Activated CD4-positive, alpha-beta T cell treated with anti-CD3 and anti-CD28 coated beads, Interleukin-2, Interleukin-4, amounts not matched to agents 100 ng/mL and 50 ng/mL, durations not matched to agents 16 hours and 8 hours (primary cell): ENCODE results near the gene MAD1L1.
"Not testable (repeated sequence)": the region's sequence is repeated elsewhere in the genome, so short reads cannot be mapped to it uniquely, and the experiment has no call there.

ENCODE experiments used
- DNase-seq: peaks from one replicate; pipeline ENCODE4 v3.0.0-alpha.2; 2020; ENCODE audit warnings: low spot score

Gene MAD1L1

DNA sequence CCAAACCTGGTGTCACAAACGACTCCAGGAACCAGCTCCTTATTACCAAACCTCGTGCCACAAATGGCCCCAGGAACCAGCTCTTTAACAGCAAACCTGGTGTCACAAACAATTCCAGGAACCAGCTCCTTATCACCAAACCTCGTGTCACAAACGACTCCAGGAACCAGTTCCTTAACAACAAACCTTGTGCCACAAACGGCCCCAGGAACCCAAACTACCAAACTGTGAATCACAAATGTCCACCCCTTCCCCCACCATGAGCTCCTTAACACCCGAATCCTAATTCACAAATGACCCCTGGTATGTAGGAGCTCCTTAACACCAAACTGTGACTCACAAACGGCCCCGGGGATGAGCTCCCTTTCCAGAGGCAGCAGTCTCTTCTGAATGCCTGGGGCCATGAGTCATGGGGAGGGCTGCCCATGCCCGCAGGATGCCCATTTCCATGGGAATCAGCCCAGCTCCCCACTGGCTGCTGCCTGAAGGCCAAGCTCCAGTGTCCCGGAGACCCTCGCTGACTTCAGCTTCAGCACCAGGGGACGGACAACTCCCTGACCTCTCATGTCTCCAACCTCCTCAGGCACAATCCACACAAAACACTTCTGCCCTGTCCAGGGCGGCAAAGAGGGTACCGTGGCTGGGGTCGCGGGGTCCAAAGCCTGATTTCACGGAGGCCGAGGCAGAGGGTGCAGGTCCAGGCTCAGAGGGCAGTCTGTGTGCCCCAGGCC is 349.5 kb downstream of the MAD1L1 start:
- no peak for DNase-seq

DNA sequence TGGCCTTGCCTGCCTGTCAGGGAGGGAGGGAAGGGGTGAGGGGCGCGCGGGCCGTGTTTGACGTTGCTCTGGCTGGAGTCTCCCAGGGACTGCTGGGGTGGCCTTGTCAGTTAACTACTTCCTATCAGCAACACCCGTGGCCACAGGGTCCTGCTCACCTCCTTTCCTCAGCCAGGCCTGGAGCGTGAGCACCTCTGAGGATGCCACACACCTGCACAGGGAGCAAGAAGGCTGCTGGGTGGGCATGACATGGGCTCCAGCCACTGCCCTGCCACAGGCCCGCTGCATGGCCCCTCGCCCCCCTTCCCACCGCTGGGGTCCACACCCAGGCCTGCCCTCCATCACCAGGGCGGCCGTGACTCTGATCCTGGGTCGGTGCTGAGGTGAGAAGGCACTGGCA is 350.3 kb downstream of the MAD1L1 start:
- DNase-seq: no peak

DNA sequence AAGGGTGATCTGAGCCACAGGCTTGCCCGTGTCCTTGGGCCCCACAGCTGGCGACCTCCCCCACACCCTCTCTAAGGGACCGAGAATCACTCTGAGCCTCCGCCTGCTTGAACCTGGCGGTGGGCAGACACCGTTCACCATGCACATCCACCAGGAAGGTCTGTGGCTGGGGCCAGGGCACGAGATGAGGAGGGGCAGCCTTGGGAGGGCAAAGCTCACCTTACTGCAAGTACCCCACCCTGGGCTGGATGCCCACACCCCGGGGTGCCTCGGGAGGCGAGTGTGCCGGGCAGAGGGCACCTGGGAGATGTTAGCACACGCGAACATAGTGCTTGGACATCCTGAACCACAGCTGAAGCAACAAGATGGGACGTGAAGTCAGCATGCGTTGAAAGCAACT is 350.8 kb downstream of the MAD1L1 start:
- DNase-seq: no peak

DNA sequence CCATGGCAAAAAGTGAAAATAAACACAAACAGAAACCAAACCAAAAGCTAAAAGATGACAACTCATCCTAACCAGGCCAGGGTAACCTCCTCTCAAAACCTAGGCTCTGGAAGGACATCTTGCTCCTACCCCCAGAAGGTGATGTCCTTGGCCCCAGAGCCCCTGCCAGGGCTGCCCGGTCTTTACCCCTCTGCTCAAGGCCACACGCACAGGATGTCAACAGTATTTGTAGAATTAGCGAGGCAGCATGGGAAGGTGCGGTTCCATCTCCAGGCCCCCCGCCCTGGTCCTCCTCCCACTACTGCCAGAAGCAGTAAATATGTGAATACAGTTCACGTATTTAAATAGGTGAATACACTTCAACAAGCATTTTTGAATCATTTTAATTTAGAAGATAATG is 356.1 kb downstream of the MAD1L1 start:
- DNase-seq: not testable (repeated sequence)

DNA sequence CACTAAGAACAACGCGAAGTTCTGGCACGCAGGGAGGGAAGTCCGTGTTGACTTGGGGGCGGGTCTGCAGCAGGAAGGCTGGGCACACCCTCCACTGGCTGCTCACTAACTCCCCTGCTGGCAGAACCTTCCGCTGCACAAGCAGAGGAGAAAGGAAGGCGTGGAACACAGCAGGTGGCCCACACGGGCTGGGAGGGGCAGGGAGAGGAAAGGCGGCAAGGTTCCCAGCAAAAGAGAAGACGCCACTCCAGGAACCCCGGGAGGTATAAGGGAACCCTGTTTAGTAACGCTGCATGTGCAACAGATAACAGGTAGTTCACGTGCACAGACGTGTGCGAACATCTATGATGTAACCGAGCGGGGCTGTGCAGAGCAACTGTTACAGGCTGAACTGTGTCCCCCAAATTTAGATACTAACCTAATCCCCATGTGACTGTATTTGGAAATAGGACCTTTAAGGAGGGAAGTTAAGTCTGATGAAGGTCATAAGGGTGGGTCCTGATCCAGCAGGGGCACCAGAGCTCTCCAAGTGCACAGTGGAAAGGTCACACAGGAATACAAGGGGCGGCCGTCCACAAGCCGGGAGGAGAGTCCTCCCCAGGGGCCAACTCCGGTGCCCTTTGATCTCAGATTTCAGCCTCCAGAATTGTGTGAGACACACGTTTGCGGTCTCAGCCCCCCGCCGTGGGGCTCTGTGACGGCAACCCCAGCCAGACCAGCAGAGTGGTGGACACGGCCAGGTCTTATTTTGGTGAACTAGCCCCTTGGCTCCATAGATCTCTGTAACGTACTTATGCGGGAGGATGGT is 357.1 kb downstream of the MAD1L1 start:
- not testable (repeated sequence) for DNase-seq

DNA sequence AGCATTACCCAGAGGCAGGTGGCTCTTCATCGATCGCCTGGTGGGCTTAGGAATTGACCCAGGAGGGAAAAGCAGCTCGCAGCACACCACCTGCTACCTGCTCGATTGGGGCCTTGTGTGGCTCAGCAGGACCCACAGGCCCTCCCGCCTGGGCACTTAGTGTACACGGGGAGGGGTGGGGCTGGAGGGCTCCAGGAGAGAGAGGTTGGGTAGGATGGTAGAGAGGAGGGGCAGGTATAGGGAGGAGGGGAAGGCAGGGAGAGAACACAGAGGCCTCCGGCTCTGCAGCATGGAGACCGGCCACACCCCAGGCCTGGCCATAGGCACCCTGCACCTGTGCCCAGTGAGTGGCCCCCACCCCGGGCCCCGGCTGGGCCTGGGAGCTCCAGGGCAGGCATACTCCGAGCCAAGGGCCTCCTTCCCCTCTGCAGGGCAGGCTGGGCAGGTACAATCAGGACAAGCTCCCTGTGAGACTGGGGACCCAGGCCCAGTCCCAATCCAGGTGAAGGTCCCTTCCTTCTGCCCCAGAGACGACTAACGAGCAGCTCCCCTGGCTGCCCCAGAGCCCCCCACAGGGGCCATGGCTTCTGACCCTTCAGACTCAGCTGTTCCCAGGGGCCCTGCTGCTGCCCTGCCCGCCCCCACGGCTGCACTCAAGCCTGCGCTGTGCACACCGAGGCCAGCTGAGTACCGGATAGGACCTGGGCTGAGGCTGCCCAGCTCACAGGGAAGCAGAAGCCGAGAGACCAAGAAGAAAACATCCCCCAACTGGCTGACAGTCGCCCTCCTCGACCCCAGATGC is 358.0 kb downstream of the MAD1L1 start:
- not testable (repeated sequence) for DNase-seq

DNA sequence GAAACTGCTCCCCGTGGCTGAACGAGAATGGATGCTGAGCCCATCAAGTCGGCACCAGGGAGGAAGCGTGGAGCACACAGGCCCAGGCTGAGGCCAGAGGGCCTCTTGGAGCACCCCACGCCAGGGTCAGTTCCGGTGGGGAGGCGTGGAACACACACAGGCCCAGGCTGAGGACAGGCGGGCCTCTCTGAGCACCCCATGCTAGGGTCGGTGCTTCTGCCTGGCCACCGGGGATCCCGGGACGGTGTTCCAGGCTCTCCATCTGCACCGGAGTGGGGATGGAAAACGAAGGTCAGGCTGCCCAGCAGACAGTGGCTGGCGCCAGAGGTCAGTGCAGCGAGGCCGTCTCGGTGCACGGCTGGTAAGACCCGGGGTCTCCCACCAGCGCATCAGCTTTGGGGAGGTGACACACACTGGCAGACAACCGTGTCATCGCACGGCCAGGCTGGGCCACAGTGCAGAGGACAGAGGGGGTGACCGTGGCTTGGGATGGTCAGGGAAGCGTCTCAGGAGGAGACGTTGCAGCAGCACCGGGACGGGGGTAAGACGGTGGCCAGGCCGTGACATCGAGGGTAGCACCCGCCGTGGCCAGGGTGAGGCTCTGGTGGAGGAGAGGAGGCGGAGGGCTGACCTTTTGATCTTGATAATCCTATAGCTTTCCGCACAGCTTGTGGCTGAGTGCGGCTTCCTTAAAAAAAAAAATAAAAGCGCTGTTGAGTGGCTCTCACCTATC is 358.7 kb downstream of the MAD1L1 start:
- DNase-seq: no peak

DNA sequence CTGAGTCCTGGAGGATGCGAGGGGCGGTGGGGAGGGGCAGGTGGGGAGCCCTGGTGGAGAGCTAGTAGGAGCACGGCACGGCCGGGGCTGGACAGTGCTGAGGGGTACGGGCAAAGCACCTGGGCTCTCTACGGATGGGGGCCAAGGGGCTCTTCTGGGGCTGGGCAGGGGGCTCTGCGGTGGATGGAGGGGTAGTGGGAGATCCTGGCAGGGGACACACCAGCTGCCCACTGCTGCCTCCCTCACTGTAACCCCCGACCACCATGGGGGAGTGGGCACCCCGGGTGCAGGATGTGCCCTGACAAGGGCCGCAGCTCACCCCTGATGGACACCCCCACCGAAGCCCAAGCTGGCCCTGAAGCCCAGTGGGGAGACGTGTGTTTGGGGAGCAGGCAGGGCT is 359.3 kb downstream of the MAD1L1 start:
- no peak for DNase-seq

DNA sequence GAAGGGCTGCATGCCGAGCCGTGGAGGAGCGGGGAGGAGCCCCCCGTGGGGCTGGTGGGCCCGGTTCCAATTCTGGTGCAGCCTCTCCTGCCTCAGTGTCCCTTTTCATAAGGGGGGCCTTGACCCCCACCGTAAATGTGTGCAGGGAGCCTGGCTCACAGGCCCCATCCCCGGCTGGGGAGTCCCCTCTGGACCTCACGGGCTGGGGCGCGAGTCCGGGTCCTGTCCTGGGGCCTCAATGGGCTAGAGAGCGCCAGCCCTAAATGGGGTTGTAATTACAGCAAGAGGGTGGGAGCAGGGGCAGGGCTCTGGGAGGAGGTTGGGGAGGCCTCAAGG is 359.7 kb downstream of the MAD1L1 start:
- no peak for DNase-seq

DNA sequence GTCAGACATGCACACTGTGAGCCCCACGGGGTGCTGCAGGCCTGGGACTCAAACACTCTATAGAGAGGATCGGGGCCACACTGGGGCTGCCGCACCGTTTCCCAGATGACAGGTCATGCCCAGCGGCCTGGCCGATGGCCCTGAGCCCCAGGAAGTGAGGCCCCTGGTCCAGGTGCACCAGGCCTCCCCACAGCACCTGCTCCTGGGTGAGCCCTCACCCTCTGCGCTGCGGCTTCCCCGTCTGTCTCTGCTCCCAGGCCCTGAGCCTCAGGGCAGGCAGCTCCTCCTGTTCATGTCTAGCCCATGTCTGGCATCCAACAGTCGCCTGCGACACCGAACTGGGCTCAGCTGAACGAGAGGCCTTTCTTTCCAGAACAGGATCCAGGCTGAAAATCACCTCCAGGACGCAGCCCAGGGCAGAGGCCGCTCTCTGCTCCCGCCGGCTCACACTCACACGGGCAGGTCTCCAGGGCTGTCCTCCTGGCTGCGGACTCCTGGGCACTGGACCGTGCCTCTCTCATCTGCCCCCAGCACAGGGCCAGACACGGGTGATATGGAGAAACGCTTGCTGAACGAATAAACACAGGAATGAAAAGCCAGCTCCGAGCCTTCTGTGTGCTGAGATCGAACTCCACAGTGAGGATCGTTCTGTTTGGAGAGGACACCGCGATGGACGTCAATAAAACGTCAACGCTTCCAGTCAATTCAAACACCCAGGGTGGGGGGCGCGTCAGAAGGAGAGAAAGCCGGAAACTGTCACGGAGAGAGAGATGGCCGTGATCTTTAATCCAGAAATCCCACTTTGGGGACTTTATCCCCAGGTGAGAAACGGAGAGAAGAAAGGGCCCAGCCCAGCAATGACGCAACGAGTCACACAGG is 360.3 kb downstream of the MAD1L1 start:
- no peak for DNase-seq

DNA sequence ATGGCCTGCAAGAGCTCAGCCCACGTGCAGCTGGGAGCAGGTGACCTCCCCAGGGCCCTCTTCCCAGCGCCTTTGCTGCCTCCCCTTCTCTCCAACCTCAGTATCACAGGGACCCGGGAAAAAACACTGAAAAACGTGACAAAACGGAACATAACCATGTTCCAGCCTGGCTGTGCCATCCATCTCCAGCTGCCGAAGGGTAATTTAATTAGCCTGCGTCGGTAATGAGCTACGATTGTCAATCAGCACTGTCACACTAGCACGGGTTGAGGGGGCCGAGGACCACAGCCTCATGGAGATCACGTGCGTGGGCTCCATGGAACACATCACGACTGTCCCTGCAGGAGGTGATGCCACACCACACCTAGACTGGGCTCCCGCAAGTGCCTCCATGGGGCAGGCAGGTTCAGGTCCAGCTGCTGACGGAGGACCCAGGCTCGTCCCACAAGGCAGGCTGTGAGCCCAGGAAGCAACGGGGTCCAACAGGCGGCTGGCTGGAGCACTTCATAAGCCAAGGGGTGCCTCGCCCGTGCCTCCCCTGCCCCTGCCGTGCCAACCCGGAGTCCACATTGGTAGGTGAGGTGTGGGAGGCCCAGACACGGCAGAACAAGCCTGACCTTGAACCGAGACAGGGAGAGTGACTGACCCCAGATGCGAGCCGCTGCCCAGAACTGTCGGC is 363.2 kb downstream of the MAD1L1 start:
- no peak for DNase-seq

DNA sequence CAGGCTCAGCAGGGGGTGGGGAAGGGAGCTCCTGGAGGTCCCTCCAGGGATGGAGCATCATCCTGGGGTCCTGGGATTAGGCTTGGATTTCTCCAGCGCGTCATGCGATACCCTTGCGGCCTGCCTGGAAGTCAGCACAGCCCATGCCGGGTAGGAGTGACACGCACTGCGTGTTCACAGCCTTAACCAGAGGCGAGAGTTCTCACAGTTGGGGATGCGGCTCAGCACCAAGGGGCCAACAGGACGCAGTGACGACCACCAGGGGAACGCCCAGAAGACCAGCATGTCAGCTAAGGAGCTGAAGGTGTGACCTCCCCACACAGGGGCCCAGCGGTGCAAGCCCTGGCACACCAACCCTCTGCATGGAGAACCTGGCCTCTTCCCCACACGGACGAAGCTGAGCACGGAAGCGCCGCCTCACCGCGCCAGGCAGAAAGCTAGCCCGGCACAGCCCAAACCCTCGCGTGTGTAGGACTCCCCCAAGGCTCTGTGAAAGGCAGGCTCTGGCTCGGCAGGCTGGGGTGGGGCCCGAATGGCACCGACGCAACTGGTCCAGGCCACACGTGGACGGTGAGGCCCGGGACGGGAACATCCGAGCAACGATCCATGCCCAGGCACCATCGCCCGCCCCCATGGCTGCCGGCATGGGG is 364.1 kb downstream of the MAD1L1 start:
- no peak for DNase-seq

DNA sequence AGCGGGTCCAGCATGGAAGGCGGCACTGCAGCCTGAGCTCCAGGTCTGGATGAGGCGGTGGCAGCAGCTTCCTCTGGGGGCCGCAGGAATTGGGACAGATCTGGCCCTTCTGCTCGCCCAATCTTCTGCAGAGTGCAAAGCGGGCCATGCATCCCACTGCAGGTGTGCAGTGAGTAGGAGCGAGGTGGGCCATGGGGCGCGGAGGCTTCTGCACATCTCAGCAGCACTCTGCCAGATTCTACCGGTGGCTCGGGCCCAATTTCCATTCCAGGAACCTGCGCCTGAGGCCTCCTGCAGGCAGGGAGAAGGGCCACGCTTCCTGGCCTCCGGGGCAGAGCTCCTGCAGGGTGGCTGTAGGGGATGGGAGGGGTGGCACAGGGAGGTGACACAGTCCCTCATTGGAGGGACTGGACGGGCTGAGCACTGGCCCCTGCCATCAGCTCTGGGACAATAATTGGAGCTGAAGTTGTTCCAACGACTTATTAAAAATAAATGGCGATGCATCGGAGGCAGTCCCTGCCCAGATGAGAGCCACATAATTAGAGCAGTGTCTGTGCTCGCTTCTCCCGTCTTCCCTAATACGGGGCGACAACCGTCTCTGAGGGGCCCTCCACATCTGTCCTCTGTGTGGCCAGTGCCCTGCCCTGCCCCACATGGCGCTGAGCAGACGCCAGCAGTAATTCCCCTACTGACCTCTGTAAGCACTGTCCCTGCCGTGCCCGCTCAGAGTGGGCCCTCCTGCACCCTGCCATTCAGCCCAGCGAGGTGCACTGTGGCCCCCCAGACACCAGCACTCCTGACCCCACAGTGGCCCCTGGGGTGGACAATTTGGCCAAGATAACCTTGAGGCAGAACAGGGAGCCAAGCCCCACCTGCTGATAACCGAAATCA is 365.1 kb downstream of the MAD1L1 start:
- DNase-seq: no peak

DNA sequence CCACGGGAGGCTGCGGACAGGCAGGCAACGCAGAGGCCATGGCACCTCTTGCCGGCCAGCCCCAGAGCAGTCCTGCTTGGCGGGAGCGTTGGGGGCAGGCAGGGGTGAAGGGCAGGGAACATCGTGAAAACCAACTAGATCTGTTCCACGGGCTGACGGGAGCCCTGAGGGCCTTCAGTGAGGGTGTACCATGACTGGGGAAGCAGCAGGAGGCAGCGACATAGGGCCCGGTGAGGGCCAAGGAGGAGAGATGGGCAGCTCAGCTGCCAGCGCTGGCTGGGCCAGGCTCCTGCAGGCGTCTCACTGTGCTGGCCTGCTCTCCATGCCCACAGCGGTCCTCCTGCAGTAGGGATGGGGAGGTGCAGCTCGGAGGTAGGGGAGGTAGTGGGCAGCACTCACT is 366.1 kb downstream of the MAD1L1 start:
- DNase-seq: no peak

DNA sequence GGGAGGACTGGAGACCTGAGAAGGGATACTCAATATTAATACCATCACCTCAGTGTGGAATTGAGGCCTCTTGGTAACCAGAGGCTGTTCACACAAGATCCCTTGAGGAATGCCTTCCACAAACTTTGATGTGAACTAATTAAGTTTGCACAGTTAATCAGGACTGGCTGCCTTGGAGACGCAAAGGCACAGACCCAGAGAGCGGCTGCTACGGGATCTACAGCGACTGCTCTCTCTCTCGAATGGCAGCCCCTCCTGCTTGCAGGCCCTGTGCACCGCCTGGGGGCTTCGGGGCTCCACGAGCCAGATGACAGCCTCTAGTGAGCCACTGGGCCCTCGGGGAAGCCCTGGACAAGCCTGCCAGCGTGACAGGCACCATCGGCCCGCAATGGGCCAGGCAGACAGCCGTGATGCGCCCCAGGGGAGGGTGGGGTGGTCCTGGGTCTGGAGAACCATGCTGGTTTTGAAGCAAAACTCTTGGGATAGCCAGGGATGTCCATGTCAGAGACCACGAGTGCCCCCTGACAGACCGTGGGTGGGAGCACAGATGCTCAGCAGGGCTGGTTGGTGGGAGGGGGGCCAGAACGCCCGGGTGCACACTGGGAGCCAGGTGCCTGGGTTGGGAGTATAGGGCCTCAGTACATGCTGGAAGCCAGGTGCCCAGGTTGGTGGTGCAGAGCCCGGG is 367.0 kb downstream of the MAD1L1 start:
- DNase-seq: no peak

DNA sequence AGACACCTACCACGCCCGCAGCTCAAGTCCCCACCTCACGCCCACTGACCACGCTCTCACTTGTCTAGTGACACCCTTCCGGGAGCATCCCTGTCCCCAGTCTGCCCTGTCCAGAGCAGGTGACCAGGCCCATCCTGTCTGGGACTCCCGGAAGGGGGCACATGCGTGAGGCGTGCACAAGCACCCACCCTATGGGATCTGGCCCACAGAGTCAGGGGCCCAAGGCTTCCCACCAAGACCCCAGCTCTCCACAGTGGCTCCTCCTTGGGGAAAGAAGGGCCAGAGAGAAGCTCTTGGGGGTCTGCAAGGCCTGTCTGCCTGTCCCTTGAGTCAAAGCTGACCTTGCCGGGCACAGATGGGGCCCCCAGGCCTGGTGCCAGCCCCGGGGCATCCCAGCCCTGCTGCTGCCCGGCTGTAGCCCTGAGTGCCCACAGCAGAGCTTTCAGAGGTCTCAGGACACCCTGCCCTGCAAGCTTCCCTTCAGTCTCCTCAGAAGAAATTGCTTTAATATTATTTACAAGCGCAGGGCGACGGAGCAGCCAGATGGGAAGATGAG is 367.7 kb downstream of the MAD1L1 start:
- DNase-seq: no peak

DNA sequence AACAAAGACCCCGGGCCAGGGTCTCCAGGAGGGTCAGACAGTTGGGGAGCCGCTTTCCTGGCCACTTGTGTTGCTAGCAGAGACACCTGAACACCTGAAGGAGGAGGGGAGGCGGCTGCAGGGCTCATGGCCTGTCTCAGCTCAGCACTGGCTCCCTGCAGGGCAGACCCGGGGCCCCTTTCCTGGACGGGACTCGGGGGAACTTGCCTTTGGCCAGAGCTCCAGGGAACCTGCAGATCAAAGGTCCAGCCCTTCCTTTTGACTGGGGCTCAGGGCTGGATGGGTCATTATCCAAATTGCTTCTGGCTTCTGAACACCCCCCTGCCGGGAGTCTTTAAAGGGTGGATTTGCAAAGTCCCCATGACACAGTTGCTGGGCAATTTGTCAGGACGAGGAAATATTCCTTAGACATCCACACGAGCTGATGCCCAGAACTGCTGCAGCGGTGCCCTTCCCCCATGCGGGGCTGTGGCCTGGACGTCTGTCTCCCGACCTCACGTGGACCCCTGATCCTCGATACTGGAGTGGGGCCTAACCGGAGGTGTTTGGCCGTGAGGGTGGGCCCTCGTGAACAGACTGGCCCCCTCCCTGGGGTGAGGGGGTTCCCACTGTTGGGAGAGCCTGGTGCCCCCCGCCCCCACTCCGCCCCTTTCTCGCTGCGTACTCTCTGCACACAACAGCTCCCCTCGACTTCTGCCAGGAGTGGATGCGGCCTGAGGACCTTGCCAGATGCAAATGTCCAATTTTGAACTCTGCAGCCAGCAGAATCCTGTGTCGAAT is 368.4 kb downstream of the MAD1L1 start:
- no peak for DNase-seq
